ENCODE measurements around the gene KAZALD1.

KAZALD1 gene

DNA sequence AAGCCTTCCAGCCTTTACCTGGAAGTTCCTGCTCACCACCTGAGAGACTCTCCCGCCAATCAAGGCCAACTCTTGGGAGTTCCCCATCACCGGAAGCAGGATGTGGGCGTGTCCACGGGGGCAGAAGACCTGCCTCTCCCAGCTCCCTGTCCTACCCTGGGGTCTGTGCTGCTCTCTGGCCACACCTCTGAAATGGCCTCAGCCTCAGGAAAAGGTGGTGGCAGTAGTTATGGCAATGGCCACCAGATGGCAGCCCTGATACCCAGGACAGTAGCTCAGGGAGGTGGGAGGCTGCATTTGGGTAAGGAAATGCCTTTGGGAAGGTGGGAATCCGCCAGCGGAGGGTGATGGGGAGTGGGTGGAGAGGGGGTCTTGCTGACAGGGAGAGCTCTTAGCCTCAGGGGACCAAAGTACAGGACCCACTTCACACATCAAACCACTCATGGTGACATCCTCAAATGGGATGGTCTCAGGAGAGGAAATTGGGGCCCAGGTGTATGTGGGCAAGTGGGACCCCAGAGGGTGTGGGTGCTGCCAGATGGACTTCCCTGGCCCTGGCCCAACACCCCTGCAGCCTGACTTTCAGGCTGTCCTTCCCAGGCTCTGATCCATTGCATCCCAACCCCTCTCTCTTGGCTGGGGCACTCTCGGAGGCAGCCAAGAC lies 33.9 kb downstream of the KAZALD1 start:
- CTCF ChIA-PET: interaction anchor here (0.5 to 16.6 kb wide), 45 partner anchors 10 to 1129 kb away, joined by 3 to 506 read pairs (median 5); partner anchors contain the start of genes KAZALD1, PDZD7, SFXN3 and TLX1
- POLR2A ChIA-PET: interaction anchor here (0.7 to 2.6 kb wide), 6 partner anchors 35 to 65 kb away, joined by 3 to 31 read pairs (median 6); partner anchors contain the start of genes KAZALD1, PDZD7, SFXN3 and TLX1
- no peak overlapping the region for H3K4me3 ChIP-seq (ENCODE audit: low read depth, low read length)
- H3K4me1 ChIP-seq (ENCODE audit: control insufficient read depth, insufficient read depth, low read length): no peaks in the 10 kb centered on the region
- H3K36me3 ChIP-seq (ENCODE audit: control insufficient read depth in 2 of 2, insufficient read depth in 1 of 2, low read length in 2 of 2): no peaks in the 10 kb centered on the region
- no peak overlapping the region for H3K27ac ChIP-seq (ENCODE audit: extremely low read depth, low read depth, low read length)
- H3K9me3 ChIP-seq (ENCODE audit: control insufficient read depth, insufficient read depth, low read depth, low read length): no peaks in the 10 kb centered on the region
- TF ChIP-seq, protein P1, sequence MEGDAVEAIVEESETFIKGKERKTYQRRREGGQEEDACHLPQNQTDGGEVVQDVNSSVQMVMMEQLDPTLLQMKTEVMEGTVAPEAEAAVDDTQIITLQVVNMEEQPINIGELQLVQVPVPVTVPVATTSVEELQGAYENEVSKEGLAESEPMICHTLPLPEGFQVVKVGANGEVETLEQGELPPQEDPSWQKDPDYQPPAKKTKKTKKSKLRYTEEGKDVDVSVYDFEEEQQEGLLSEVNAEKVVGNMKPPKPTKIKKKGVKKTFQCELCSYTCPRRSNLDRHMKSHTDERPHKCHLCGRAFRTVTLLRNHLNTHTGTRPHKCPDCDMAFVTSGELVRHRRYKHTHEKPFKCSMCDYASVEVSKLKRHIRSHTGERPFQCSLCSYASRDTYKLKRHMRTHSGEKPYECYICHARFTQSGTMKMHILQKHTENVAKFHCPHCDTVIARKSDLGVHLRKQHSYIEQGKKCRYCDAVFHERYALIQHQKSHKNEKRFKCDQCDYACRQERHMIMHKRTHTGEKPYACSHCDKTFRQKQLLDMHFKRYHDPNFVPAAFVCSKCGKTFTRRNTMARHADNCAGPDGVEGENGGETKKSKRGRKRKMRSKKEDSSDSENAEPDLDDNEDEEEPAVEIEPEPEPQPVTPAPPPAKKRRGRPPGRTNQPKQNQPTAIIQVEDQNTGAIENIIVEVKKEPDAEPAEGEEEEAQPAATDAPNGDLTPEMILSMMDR (tag by site-specific recombination; IDR thresholded peaks at IDR 0.05): peak; percentile 91
- no peak for TF ChIP-seq KLF7 (tag by site-specific recombination; IDR thresholded peaks at IDR 0.05; ENCODE audit: borderline replicate concordance)
- TF ChIP-seq ZNF76 (tag by site-specific recombination; IDR thresholded peaks at IDR 0.05; ENCODE audit: borderline replicate concordance, low read depth): peak; percentile 28; the same call in 1 of the 2 replicates
- no peak for TF ChIP-seq SCRT2 (tag by site-specific recombination; IDR thresholded peaks at IDR 0.05)
- TF ChIP-seq ZFHX2 (tag by site-specific recombination; conservative IDR thresholded peaks at IDR 0.05): peak; percentile 71
- peak; percentile 50; the same call in 1 of the 2 replicates for TF ChIP-seq OSR2 (tag by site-specific recombination; IDR thresholded peaks at IDR 0.05)
- TF ChIP-seq, protein P2, sequence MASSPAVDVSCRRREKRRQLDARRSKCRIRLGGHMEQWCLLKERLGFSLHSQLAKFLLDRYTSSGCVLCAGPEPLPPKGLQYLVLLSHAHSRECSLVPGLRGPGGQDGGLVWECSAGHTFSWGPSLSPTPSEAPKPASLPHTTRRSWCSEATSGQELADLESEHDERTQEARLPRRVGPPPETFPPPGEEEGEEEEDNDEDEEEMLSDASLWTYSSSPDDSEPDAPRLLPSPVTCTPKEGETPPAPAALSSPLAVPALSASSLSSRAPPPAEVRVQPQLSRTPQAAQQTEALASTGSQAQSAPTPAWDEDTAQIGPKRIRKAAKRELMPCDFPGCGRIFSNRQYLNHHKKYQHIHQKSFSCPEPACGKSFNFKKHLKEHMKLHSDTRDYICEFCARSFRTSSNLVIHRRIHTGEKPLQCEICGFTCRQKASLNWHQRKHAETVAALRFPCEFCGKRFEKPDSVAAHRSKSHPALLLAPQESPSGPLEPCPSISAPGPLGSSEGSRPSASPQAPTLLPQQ (tag by site-specific recombination; IDR thresholded peaks at IDR 0.05): no peak
- peak; percentile 71 for TF ChIP-seq EGR2 (tag by site-specific recombination; IDR thresholded peaks at IDR 0.05; ENCODE audit: low read depth)
- TF ChIP-seq, protein P3, sequence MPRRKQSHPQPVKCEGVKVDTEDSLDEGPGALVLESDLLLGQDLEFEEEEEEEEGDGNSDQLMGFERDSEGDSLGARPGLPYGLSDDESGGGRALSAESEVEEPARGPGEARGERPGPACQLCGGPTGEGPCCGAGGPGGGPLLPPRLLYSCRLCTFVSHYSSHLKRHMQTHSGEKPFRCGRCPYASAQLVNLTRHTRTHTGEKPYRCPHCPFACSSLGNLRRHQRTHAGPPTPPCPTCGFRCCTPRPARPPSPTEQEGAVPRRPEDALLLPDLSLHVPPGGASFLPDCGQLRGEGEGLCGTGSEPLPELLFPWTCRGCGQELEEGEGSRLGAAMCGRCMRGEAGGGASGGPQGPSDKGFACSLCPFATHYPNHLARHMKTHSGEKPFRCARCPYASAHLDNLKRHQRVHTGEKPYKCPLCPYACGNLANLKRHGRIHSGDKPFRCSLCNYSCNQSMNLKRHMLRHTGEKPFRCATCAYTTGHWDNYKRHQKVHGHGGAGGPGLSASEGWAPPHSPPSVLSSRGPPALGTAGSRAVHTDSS (tag by site-specific recombination; IDR thresholded peaks at IDR 0.05): no peak
- TF ChIP-seq ZNF350 (tag by site-specific recombination; IDR thresholded peaks at IDR 0.05): no peak
- TF ChIP-seq SP7 (tag by site-specific recombination; IDR thresholded peaks at IDR 0.05): no peak
- no peak for TF ChIP-seq MYNN (tag by site-specific recombination; IDR thresholded peaks at IDR 0.05; ENCODE audit: borderline replicate concordance)
- TF ChIP-seq ZNF561 (tag by site-specific recombination; IDR thresholded peaks at IDR 0.05; ENCODE audit: borderline replicate concordance): no peak
- TF ChIP-seq, protein P4, sequence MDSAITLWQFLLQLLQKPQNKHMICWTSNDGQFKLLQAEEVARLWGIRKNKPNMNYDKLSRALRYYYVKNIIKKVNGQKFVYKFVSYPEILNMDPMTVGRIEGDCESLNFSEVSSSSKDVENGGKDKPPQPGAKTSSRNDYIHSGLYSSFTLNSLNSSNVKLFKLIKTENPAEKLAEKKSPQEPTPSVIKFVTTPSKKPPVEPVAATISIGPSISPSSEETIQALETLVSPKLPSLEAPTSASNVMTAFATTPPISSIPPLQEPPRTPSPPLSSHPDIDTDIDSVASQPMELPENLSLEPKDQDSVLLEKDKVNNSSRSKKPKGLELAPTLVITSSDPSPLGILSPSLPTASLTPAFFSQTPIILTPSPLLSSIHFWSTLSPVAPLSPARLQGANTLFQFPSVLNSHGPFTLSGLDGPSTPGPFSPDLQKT (IDR thresholded peaks at IDR 0.05; ENCODE audit: borderline replicate concordance, low read depth, low read length): peak; percentile 33; the same call in 1 of the 2 replicates
- no peak for TF ChIP-seq ZNF239 (tag by site-specific recombination; IDR thresholded peaks at IDR 0.05)
- peak; percentile 76; the same call in 1 of the 2 replicates for TF ChIP-seq ZNF2 (tag by site-specific recombination; IDR thresholded peaks at IDR 0.05)
- peak; percentile 58 for TF ChIP-seq ZNF654 (tag by site-specific recombination; IDR thresholded peaks at IDR 0.05; ENCODE audit: low read depth)
- no peak for TF ChIP-seq FEZF1 (tag by site-specific recombination; IDR thresholded peaks at IDR 0.05)
- peak; percentile 52 for TF ChIP-seq SP2 (tag by site-specific recombination; IDR thresholded peaks at IDR 0.05)
- TF ChIP-seq IKZF3 (tag by site-specific recombination; IDR thresholded peaks at IDR 0.05): peak; percentile 61; the same call in 1 of the 2 replicates
- TF ChIP-seq, protein P5, sequence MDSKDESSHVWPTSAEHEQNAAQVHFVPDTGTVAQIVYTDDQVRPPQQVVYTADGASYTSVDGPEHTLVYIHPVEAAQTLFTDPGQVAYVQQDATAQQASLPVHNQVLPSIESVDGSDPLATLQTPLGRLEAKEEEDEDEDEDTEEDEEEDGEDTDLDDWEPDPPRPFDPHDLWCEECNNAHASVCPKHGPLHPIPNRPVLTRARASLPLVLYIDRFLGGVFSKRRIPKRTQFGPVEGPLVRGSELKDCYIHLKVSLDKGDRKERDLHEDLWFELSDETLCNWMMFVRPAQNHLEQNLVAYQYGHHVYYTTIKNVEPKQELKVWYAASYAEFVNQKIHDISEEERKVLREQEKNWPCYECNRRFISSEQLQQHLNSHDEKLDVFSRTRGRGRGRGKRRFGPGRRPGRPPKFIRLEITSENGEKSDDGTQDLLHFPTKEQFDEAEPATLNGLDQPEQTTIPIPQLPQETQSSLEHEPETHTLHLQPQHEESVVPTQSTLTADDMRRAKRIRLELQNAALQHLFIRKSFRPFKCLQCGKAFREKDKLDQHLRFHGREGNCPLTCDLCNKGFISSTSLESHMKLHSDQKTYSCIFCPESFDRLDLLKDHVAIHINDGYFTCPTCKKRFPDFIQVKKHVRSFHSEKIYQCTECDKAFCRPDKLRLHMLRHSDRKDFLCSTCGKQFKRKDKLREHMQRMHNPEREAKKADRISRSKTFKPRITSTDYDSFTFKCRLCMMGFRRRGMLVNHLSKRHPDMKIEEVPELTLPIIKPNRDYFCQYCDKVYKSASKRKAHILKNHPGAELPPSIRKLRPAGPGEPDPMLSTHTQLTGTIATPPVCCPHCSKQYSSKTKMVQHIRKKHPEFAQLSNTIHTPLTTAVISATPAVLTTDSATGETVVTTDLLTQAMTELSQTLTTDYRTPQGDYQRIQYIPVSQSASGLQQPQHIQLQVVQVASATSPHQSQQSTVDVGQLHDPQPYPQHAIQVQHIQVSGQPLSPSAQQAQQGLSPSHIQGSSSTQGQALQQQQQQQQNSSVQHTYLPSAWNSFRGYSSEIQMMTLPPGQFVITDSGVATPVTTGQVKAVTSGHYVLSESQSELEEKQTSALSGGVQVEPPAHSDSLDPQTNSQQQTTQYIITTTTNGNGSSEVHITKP (tag by site-specific recombination; IDR thresholded peaks at IDR 0.05): peak; percentile 66
- no peak for TF ChIP-seq ZNF768 (tag by site-specific recombination; IDR thresholded peaks at IDR 0.05)
- peak; percentile 19; the same call in 1 of the 2 replicates for TF ChIP-seq ZEB2 (tag by site-specific recombination; IDR thresholded peaks at IDR 0.05)
- no peak for TF ChIP-seq ZNF394 (tag by site-specific recombination; IDR thresholded peaks at IDR 0.05; ENCODE audit: borderline replicate concordance)
- TF ChIP-seq ZNF660 (tag by site-specific recombination; IDR thresholded peaks at IDR 0.05): no peak
- TF ChIP-seq BCL11B (tag by site-specific recombination; IDR thresholded peaks at IDR 0.05; ENCODE audit: low read depth): no peak
- TF ChIP-seq SP3 (tag by site-specific recombination; IDR thresholded peaks at IDR 0.05): peak; percentile 32; the same call in 1 of the 2 replicates
- TF ChIP-seq KLF16 (tag by site-specific recombination; IDR thresholded peaks at IDR 0.05): peak; percentile 45
- TF ChIP-seq ZNF302 (tag by site-specific recombination; IDR thresholded peaks at IDR 0.05; ENCODE audit: low read depth): no peak

Data from HEK293 (cell line).